HEK293 (cell line): ENCODE data around the gene DENND6B.

ENCODE experiments used
- ZBTB11 ChIP-seq: fragments of 450-650 bp; formaldehyde crosslinking; conservative IDR thresholded peaks from 2 replicates; pipeline ENCODE4 v1.5.1; 2016; ENCODE audit warnings: low read depth, missing biosample characterization, missing genetic modification characterization
- ZNF239 ChIP-seq: fragments of 450-650 bp; formaldehyde crosslinking; IDR thresholded peaks from 2 replicates; pipeline ENCODE4 v1.5.1; 2016; ENCODE audit warnings: missing biosample characterization, missing genetic modification characterization
- ZNF785 ChIP-seq: fragments of 450-650 bp; formaldehyde crosslinking; IDR thresholded peaks from 2 replicates; pipeline ENCODE4 v1.5.1; 2016; ENCODE audit warnings: missing biosample characterization, missing genetic modification characterization
- ZSCAN30 ChIP-seq: fragments of 450-650 bp; IDR thresholded peaks from 2 replicates; pipeline ENCODE4 v1.5.1; 2018; ENCODE audit warnings: missing biosample characterization, mild to moderate bottlenecking, missing genetic modification characterization, moderate library complexity
- TF ChIP-seq, protein P1 (sequence below): fragments of 450-650 bp; IDR thresholded peaks from 2 replicates; pipeline ENCODE4 v1.5.1; 2018; ENCODE audit warnings: missing biosample characterization, missing genetic modification characterization
- TF ChIP-seq, protein P2 (sequence below): IDR thresholded peaks from 2 replicates; pipeline ENCODE4 v1.6.1; 2011; ENCODE audit warnings: mild to moderate bottlenecking, low read depth, low read length, borderline replicate concordance

DNA sequence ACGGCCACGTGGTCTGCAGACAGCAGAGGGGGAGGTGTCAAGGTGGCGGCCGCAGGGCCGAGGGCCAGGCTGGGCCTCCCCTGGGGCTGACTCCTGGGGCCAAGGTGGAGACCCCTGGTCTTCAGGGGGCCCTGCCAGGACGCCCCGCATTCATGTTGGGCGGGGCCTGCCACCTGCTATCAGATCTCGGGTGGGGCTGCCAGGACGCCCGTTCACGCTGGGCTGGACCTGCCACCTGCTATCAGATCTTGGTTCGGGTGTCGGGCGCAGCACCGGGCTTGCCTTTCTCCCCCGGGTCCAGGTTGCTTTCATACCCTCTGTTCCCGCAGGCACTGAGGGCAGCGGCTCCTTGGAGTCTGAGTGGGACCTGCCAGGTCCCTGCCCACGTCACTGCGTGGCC, 40.5 kb downstream of the DENND6B start:
- TF ChIP-seq ZNF239 (tag by site-specific recombination) (no peak), ZSCAN30 (tag by site-specific recombination) (no peak), ZBTB11 (no peak), ZNF785 (tag by site-specific recombination) (no peak)
- TF ChIP-seq, protein P1, sequence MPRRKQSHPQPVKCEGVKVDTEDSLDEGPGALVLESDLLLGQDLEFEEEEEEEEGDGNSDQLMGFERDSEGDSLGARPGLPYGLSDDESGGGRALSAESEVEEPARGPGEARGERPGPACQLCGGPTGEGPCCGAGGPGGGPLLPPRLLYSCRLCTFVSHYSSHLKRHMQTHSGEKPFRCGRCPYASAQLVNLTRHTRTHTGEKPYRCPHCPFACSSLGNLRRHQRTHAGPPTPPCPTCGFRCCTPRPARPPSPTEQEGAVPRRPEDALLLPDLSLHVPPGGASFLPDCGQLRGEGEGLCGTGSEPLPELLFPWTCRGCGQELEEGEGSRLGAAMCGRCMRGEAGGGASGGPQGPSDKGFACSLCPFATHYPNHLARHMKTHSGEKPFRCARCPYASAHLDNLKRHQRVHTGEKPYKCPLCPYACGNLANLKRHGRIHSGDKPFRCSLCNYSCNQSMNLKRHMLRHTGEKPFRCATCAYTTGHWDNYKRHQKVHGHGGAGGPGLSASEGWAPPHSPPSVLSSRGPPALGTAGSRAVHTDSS = no peak
- TF ChIP-seq, protein P2, sequence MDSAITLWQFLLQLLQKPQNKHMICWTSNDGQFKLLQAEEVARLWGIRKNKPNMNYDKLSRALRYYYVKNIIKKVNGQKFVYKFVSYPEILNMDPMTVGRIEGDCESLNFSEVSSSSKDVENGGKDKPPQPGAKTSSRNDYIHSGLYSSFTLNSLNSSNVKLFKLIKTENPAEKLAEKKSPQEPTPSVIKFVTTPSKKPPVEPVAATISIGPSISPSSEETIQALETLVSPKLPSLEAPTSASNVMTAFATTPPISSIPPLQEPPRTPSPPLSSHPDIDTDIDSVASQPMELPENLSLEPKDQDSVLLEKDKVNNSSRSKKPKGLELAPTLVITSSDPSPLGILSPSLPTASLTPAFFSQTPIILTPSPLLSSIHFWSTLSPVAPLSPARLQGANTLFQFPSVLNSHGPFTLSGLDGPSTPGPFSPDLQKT = no peak
